Left lung (tissue), 10 donors: Measurements from ENCODE around the gene CABLES2. TPM values are rescaled to one million over a fixed set of nuclear protein-coding genes. Genes with fewer than 3 reads are reported as not detected.

Source experiments
- ATAC-seq: fragments of 200-7000 bp; cut with Tn5 transposase; one replicate; pipeline ENCODE4 v1.9.1; 2020; ENCODE audit warnings: moderate library complexity
- DNase-seq, 4 donors: peaks; one replicate each; pipeline ENCODE4 v3.0.0-alpha.2; 2013 to 2020
- H3K27ac ChIP-seq, 2 donors: fragments of 200-600 bp; sonication (generic) in 1 of 2; one replicate each; pipeline versions ENCODE4 v1.5.0 to v1.8.0; 2020 to 2021
- H3K27me3 ChIP-seq, 2 donors: fragments of 200-600 bp; sonication (generic) in 1 of 2; one replicate each; pipeline versions ENCODE4 v1.5.0 to v1.8.0; 2020 to 2021
- H3K36me3 ChIP-seq, 2 donors: fragments of 200-600 bp; sonication (generic) in 1 of 2; one replicate each; pipeline versions ENCODE4 v1.5.0 to v1.8.0; 2020 to 2021
- H3K4me1 ChIP-seq, 2 donors: fragments of 200-600 bp; one replicate each; pipeline ENCODE4 v1.8.0; 2021
- H3K4me3 ChIP-seq, 2 donors: fragments of 200-600 bp; sonication (generic) in 1 of 2; one replicate each; pipeline versions ENCODE4 v1.5.0 to v1.8.0; 2020 to 2021; ENCODE audit warnings: mild to moderate bottlenecking in 1 of 2
- H3K9me3 ChIP-seq, 2 donors: fragments of 200-600 bp; sonication (generic) in 1 of 2; one replicate each; pipeline versions ENCODE4 v1.5.0 to v1.8.0; 2020 to 2021
- intact Hi-C, 2 donors: fragments of 100-400 bp; cut with DNase I; formaldehyde crosslinking; loops; one replicate each; pipeline versions ENCODE4 v1.11.2 to v1.14.2; 2022
- polyA plus RNA-seq, 6 donors: library from polyadenylated mRNA; unstranded; fragments of 120-200 nt; gene quantifications; one replicate each; pipeline ENCODE4 v1.2.1, GENCODE V29; 2013; ENCODE audit not compliant: insufficient read length in 6 of 6
- total RNA-seq, 2 donors: library from RNA; stranded (reverse); fragmentation: NEBNext Ultra II Directional; extraction: Animal tissue kit (Norgen Biotek cat#: 25700); gene quantifications; one replicate each; pipeline ENCODE4 v1.2.1, GENCODE V29; 2021
- TF ChIP-seq, protein P1 (sequence below), 2 donors: fragments of 200-600 bp; sonication (generic) in 1 of 2; IDR thresholded peaks; one replicate each; pipeline versions ENCODE4 v1.5.0 to v1.8.0; 2021; ENCODE audit warnings: antibody characterized with exemption in 2 of 2
- donor health status: DM: no; HTN: yes; CAD: no.
- donor health status: DM: no; HTN: no; CAD: no.

Gene CABLES2
- total and polyA plus RNA-seq, 8 donors: 4.1 to 16.7 (median 13.2) TPM

- H3K4me3 ChIP-seq: no peak overlapping the region
- intact Hi-C loops: no loop called here
- no peak for ATAC-seq
- TF ChIP-seq, protein P1, sequence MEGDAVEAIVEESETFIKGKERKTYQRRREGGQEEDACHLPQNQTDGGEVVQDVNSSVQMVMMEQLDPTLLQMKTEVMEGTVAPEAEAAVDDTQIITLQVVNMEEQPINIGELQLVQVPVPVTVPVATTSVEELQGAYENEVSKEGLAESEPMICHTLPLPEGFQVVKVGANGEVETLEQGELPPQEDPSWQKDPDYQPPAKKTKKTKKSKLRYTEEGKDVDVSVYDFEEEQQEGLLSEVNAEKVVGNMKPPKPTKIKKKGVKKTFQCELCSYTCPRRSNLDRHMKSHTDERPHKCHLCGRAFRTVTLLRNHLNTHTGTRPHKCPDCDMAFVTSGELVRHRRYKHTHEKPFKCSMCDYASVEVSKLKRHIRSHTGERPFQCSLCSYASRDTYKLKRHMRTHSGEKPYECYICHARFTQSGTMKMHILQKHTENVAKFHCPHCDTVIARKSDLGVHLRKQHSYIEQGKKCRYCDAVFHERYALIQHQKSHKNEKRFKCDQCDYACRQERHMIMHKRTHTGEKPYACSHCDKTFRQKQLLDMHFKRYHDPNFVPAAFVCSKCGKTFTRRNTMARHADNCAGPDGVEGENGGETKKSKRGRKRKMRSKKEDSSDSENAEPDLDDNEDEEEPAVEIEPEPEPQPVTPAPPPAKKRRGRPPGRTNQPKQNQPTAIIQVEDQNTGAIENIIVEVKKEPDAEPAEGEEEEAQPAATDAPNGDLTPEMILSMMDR (IDR thresholded peaks at IDR 0.05): no peak
- H3K36me3 ChIP-seq: no peaks in the 10 kb centered on the region
- no peaks in the 10 kb centered on the region for H3K9me3 ChIP-seq
- no peak overlapping the region for H3K27ac ChIP-seq
- peaks cover 5 to 18% of the 10 kb centered on the region in 2 donors for H3K4me1 ChIP-seq
- no peak for DNase-seq
- peaks cover 0 to 22% of the 10 kb centered on the region in 2 donors for H3K27me3 ChIP-seq
These were observed 5.3 kb upstream of the CABLES2 start for GRCh38 chr20:62412194-62413024.

- no peak for DNase-seq
- H3K4me3 ChIP-seq: no peak overlapping the region
- no peaks in the 10 kb centered on the region for H3K9me3 ChIP-seq
- H3K27me3 ChIP-seq: peaks cover 0 to 15% of the 10 kb centered on the region in 2 donors
- no peak for ATAC-seq
- peaks cover 7 to 20% of the 10 kb centered on the region in 2 donors for H3K4me1 ChIP-seq
- no peaks in the 10 kb centered on the region for H3K36me3 ChIP-seq
- TF ChIP-seq, protein P1 (IDR thresholded peaks at IDR 0.05): no peak
- intact Hi-C loops: no loop called here
- H3K27ac ChIP-seq: no peak overlapping the region
These were observed 4.6 kb upstream of the CABLES2 start for GRCh38 chr20:62411479-62412193.

DNA sequence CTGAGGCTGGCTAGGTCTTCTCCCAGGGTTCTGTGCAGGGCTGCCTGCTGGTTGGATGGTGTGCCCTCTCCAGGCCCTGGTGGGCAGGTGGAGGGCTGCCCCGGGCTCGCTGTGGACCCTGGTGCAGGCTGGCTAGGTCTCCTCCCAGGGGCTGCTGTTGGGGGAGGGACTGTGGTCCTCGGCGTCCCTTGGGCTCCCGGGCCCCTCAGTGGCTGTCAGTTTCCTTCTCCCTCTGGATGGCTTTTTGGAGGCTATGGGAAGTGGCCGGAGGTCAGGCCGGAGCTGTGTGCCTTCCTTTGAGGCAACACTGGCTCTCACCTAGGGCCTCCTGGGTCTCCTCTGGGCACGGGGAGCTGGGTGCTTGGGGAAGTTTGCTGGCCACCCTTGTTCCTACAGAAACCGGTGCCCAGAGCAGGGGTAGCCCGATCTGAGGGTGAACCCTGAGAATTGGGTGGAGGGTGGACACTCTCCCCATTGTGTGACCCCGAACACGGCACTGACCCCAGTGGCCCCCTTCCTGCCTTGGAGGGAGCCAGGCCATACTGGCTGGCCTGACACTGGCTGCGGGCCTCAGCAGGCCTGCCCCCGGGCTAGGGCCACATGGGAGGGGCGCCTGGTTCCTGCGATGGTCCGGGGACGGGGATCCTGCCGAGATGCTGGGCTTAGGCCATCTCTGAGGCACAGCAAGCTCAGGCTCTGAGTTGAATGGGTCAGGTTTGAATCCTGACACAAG lies 3.8 kb upstream of the CABLES2 start:
- H3K4me1 ChIP-seq: peaks cover 14 to 28% of the 10 kb centered on the region in 2 donors
- H3K36me3 ChIP-seq: no peaks in the 10 kb centered on the region
- no peak overlapping the region for H3K27ac ChIP-seq
- DNase-seq: no peak
- TF ChIP-seq, protein P1 (IDR thresholded peaks at IDR 0.05): no peak
- peaks cover 0 to 9% of the 10 kb centered on the region in 2 donors for H3K27me3 ChIP-seq
- H3K4me3 ChIP-seq: no peak overlapping the region
- no peaks in the 10 kb centered on the region for H3K9me3 ChIP-seq
- intact Hi-C loops: no loop called here
- ATAC-seq: no peak

- Histone ChIP-seq H3K4me3 (no peak overlapping the region), H3K4me1 (peaks cover 20 to 35% of the 10 kb centered on the region in 2 donors), H3K36me3 (no peaks in the 10 kb centered on the region), H3K27me3 (peaks cover 0 to 9% of the 10 kb centered on the region in 2 donors), H3K27ac (no peak overlapping the region), H3K9me3 (no peaks in the 10 kb centered on the region)
- intact Hi-C loops: no loop called here
- ATAC-seq: peak; percentile 54
- DNase-seq: peak in 2 of 4 donors; percentile 66 to 70
- TF ChIP-seq, protein P1 (IDR thresholded peaks at IDR 0.05): peak; percentile 19 to 33
These were observed 3.1 kb upstream of the CABLES2 start for GRCh38 chr20:62409931-62410745.
